ENCODE measurements around the gene SH3GL2.

- no peak for TF ChIP-seq CTCF (IDR thresholded peaks at IDR 0.05)
- TF ChIP-seq POLR2A (IDR thresholded peaks at IDR 0.05), result no peak
Measured at GRCh38 chr9:17824191-17824590, 245.3 kb downstream of the SH3GL2 start.
